ENCODE results near the gene HSDL1. TPM values are rescaled to one million over a fixed set of nuclear protein-coding genes. Genes with fewer than 3 reads are reported as not detected.

HSDL1 gene
- total RNA-seq, result 16.9 and 19.1 TPM in 2 replicates

DNA sequence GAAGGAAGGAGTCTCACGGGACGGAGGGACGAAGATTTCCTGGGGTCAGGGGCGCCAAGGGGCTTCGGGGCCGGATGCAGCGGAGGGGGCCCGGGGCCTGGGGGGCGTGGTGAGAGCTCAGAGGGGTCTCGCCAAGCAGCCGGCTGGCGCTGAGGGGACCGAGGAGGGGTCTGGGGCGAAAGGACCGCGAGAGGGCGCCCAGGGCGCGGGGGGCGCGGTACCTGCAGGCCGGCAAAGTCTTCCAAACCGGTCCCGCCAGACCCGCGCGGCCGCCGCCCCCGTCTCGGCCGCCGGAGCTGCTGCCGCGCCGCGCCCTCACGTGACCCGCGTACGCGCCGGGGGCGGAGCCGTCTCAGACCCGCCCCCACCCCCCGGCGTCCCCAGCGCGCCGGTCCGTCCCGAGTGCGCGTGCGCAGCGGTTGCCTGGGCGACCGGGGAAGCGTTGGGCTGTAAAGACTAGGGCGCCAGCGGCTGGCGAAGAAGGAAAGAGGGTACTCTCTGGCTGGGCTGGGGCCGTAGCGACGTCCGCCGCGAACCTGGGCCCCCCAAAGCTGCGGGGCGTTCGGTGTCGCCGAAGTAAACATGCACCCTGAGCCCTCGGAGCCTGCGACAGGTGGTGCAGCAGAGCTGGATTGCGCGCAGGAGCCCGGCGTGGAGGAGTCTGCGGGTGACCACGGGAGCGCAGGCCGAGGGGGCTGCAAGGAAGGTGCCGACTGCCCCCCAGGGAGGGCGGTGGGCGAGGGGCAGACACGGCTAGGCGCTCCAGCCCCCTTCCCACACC is at the start of gene HSDL1, which contains the start of gene DNAAF1:
HSDL1 (minus strand) TSS at position 319 of the 781 bp plus-strand sequence. CDS start 13,856 bp downstream, outside the sequence.
DNAAF1 (plus strand) TSS at position 450 of the 781 bp plus-strand sequence; CDS start at position 583, 133 bp downstream.

DNA sequence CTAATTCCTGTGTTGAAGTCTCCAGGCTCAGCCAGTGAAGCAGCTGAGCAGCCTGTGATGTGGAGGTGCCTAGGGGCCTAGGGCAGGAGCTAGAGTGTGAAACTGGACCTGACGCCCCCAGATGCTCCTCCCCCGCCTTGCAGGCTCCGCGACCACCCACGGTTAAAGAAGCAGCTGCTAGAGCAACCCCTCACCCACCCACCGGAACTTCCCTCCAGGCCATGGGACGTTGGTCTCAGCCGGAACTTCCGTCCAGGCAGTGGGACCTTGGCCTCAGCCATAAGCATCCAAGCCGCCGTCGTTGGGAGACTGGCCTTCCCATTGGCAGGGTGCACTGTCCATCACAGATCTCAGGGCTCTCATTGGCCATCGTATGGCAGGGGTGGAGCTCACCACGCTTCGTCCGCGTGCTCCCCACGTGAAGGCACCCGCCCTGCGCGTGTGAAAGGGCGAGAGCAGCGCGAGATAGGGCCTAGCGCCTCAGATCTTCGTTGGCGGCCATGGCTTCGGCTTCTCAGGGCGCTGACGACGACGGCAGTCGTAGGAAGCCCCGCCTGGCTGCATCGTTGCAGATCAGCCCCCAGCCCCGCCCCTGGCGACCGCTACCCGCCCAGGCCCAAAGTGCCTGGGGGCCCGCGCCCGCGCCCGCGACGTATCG is 45.9 kb upstream of the HSDL1 start, which contains the start of gene ADAD2:
ADAD2 (plus strand) TSS at position 427 of the 658 bp plus-strand sequence; CDS start at position 501, 74 bp downstream.

DNA sequence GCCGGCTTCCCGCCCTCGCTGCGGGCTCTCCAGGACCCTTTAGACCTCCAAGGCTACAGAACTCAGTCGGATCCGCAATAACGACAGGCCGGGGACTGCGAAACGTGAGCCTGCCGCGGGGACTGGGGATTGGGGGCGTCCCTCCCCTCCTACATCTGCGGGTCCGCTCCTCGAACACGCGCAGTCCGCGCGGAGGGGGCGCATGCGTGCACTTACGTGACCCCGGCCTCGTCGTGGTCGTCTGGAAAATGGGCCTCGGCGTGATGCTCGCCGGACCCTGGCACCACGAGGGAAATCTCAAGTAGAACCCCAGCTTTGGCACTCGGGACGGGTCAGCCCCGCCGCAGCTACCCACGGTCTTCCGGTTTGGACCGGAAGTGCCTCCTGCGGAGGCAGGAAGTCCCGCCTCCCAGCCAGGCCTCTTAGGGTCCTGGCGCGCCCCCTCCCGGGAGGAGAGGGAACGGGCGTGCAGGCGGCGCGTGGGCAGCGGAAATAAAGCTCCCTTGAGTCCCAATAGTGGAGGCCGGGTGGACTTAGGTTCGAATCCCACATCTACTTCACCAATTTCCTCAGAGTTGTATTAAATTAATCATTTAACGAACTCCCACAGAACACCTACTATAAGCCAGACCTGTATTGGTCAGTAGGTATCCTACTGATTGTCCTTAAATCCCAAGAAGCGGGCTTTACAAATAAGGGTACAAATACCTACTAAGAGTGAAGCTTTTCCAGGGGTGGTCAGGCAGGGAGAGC is 41.9 kb upstream of the HSDL1 start, which contains the start of gene TAF1C:
TAF1C (minus strand) TSS at position 373 of the 753 bp plus-strand sequence. CDS start 2,069 bp downstream, outside the sequence.

DNA sequence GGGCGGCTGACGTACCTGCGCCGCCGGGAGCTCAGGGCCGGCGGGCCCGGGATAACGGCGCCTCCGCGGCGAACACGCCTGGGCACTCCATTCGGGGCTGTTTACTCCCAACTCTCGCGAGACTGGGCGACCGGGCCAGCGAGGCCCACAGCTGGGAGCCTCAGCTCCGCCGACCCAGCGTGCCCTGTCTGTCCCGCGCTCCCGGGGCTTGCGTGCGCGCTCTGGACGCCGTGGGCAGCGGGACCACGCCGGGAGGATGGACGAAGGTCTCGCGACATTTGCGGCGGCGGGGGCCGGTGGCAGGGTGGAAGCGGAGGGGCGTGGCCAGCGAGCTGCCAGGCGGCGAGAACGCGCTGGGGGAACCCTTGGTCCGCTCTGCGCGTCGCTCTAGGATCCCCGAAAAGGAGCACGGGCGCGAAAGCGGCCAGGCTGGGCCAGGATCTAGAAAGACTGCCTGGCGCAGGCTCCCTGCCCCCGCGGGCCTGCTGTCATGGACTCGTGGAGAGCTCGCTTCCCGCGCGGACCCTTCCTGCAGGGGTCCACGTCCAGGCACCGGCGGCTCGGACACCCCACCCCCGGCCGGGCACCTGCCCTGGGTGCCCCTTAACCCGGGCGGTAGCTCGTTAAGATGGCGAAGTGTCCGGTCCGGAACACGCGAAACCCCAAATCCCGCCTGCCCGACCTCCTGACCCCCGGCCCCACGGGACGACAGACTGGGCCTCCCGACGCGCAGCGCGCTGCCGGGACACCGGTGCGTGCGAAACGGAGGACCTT is 28.1 kb downstream of the HSDL1 start, which contains the start of gene MBTPS1:
MBTPS1 (minus strand) TSS at position 223 of the 774 bp plus-strand sequence. CDS start 15,159 bp downstream, outside the sequence.

Other genes starting within 250 kb of the HSDL1 start
- gene MLYCD, start 246.1 kb downstream of the HSDL1 start, total RNA-seq, result 3.2 TPM in 2 replicates
- gene OSGIN1, start 191.9 kb downstream of the HSDL1 start, total RNA-seq, result 2.2 and 4.1 TPM in 2 replicates
- 0.13 TPM in 1 of 2 replicates, not detected in the other for gene NECAB2, start 176.9 kb downstream of the HSDL1 start, total RNA-seq
- gene SLC38A8, start 102.4 kb downstream of the HSDL1 start, total RNA-seq, result not detected in 2 replicates
- gene MBTPS1, start 28.2 kb downstream of the HSDL1 start, total RNA-seq, result 101 and 121 TPM in 2 replicates
- under 0.01 and 0.06 TPM in 2 replicates for gene DNAAF1, start 131 bp upstream of the HSDL1 start, total RNA-seq
- gene TAF1C, start 41.9 kb upstream of the HSDL1 start, total RNA-seq, result 9.8 and 13.9 TPM in 2 replicates
- not detected in 2 replicates for gene ADAD2, start 46.0 kb upstream of the HSDL1 start, total RNA-seq
- under 0.01 TPM in 1 of 2 replicates, not detected in the other for gene KCNG4, start 94.8 kb upstream of the HSDL1 start, total RNA-seq
- 29.6 and 32.1 TPM in 2 replicates for gene WFDC1, start 149.7 kb upstream of the HSDL1 start, total RNA-seq
- 0.06 TPM in 1 of 2 replicates, not detected in the other for gene ATP2C2, start 223.4 kb upstream of the HSDL1 start, total RNA-seq